ENCODE measurements around the gene TAOK1.

GRCh38 chr17:29342158-29342765 lies 47.9 kb upstream of the TAOK1 start:
- TF ChIP-seq CTCF (IDR thresholded peaks at IDR 0.05; ENCODE audit: poor library complexity) (no peak), EZH2 (IDR thresholded peaks at IDR 0.05; ENCODE audit: borderline replicate concordance) (no peak)

Data from hepatocyte (in vitro differentiated cells).